Measurements from ENCODE around the gene PAK6. TPM values are rescaled to one million over a fixed set of nuclear protein-coding genes. Genes with fewer than 3 reads are reported as not detected.

The PAK6 gene
- total and polyA plus RNA-seq, 9 of the 15 experiments (the other 6 are each of a cell fraction or from before 2014, with no cell fraction given): 0.03 to 0.74 (median 0.16) TPM; not detected in 2

DNA sequence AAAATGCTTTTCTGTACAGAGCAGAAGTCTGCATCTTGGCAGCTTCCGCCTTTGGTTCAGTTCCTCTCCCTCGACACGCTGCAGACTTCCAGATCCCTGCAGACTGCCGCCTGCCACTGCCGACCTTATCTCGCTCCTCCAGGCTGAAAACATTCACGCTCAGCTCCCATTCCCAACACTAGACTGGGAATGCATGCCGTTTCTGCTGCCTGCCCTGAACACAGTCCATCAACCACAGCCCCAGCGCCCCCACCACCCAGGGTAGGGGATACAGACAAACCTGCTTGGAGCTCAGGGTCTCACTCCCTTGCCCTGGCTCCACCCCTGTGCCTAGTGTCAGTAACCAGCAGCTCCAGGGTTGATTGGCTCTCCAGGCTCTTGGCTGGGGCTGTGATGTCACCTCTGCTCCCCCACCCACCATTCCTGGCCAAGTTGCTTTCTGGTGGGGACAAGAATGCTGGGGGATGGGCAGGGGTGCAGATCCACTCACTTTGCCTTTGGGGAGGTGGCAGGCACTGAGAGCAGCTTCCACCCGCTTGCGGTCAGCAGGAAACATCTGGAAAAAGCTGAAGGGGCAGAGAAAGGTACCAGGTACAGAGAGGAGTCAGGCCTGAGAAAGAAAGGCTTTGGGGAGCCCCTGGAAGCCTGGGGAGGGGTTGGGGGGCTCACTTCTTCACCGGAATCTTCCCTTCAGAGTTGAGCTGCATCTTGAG is 62.8 kb downstream of the PAK6 start:
- H3K4me2 ChIP-seq (ENCODE audit: insufficient read depth, low read length): peak overlapping the region; percentile 55
- no peak overlapping the region for H3K4me3 ChIP-seq
- peak overlapping the region; percentile 78 for H2AFZ ChIP-seq (ENCODE audit: low read depth, low read length)
- peak; percentile 69 for FAIRE-seq
- no peaks in the 10 kb centered on the region for H3K9me1 ChIP-seq (ENCODE audit: control insufficient read depth, insufficient read depth, low read length)
- peak; percentile 62 to 69 (median 64) for DNase-seq (ENCODE audit: extremely low read depth in 1 of 4, low spot score in 3 of 4)
- no peaks in the 10 kb centered on the region for H3K79me2 ChIP-seq (ENCODE audit: control insufficient read depth, insufficient read depth, low read length)
- no TSS peak for BruUV-seq (replicated peaks)
- H4K20me1 ChIP-seq (replicated peaks; ENCODE audit: control insufficient read depth, insufficient read depth, low read length): no peaks in the 10 kb centered on the region
- peak overlapping the region; percentile 18 for H3K27ac ChIP-seq (ENCODE audit: extremely low read depth, low read depth, low read length)
- WGBS (ENCODE audit: insufficient coverage, low coverage, missing lambda C conversion rate): 20% methylated on average over 12 of the region's 12 CpGs
- H3K9ac ChIP-seq (ENCODE audit: insufficient read depth in 1 of 2, low read depth in 2 of 2, low read length in 2 of 2): peak overlapping the region; percentile 19 to 80; a peak in 3 of 4 replicates
- intact Hi-C loops (cut with micrococcal nuclease) (no loop called here), in situ Hi-C loops (cut with MboI) (no loop called here)
- CTCF ChIA-PET (ENCODE audit: low intra/inter-chr PET ratio): no interaction called here
- H3K27me3 ChIP-seq (ENCODE audit: control insufficient read depth in 2 of 2, insufficient read depth in 2 of 2, low read length in 2 of 2): no peaks in the 10 kb centered on the region
- POLR2A ChIA-PET: interaction anchor here (0.9 to 1.6 kb wide), 5 partner anchors 8 to 14 kb away, joined by 3 to 13 read pairs (median 4); no protein-coding TSS in a partner anchor
- peak; percentile 81 for ATAC-seq
- no peaks in the 10 kb centered on the region for H3K9me3 ChIP-seq (replicated peaks; ENCODE audit: control insufficient read depth, insufficient read depth, low read depth, low read length)
- H3K36me3 ChIP-seq (ENCODE audit: control insufficient read depth, insufficient read depth, low read length): no peaks in the 10 kb centered on the region
- H3K4me1 ChIP-seq (replicated peaks in 1 of 2; ENCODE audit: control insufficient read depth in 2 of 2, insufficient read depth in 2 of 2, low read length in 2 of 2): peaks cover 19 to 30% of the 10 kb centered on the region in 2 experiments; a peak in 4 of 5 replicates
- TF ChIP-seq, protein P1, sequence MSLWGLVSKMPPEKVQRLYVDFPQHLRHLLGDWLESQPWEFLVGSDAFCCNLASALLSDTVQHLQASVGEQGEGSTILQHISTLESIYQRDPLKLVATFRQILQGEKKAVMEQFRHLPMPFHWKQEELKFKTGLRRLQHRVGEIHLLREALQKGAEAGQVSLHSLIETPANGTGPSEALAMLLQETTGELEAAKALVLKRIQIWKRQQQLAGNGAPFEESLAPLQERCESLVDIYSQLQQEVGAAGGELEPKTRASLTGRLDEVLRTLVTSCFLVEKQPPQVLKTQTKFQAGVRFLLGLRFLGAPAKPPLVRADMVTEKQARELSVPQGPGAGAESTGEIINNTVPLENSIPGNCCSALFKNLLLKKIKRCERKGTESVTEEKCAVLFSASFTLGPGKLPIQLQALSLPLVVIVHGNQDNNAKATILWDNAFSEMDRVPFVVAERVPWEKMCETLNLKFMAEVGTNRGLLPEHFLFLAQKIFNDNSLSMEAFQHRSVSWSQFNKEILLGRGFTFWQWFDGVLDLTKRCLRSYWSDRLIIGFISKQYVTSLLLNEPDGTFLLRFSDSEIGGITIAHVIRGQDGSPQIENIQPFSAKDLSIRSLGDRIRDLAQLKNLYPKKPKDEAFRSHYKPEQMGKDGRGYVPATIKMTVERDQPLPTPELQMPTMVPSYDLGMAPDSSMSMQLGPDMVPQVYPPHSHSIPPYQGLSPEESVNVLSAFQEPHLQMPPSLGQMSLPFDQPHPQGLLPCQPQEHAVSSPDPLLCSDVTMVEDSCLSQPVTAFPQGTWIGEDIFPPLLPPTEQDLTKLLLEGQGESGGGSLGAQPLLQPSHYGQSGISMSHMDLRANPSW (CRISPR knock-in tag; IDR thresholded peaks at IDR 0.05): no peak
- TF ChIP-seq SMARCC2 (IDR thresholded peaks at IDR 0.05; ENCODE audit: low read depth) (no peak), NCOR1 (IDR thresholded peaks at IDR 0.05) (no peak), RBBP5 (IDR thresholded peaks at IDR 0.05; ENCODE audit: borderline replicate concordance, insufficient read depth, low read length, poor library complexity, severe bottlenecking) (no peak), DNMT1 (IDR thresholded peaks at IDR 0.05) (no peak), DIDO1 (tag; IDR thresholded peaks at IDR 0.05; ENCODE audit: low read depth) (no peak), ZNF75A (CRISPR knock-in tag; IDR thresholded peaks at IDR 0.05) (no peak), PRPF4 (IDR thresholded peaks at IDR 0.05; ENCODE audit: insufficient read depth, low read depth, low read length, poor library complexity, severe bottlenecking) (no peak), ARID1B (IDR thresholded peaks at IDR 0.05) (peak; percentile 83), NCOA6 (IDR thresholded peaks at IDR 0.05) (no peak), BCOR (IDR thresholded peaks at IDR 0.05) (0 out of 2 replicates have a peak, but pooled peaks have one; percentile 38), RBM17 (IDR thresholded peaks at IDR 0.05; ENCODE audit: borderline replicate concordance, low read depth, low read length) (no peak), ZNF444 (CRISPR knock-in tag; IDR thresholded peaks at IDR 0.05) (no peak), MBD2 (IDR thresholded peaks at IDR 0.05; ENCODE audit: borderline replicate concordance, low read depth) (no peak), MTA1 (IDR thresholded peaks at IDR 0.05; ENCODE audit: borderline replicate concordance) (0 out of 2 replicates have a peak, but pooled peaks have one; percentile 30)
- TF ChIP-seq, protein P2, sequence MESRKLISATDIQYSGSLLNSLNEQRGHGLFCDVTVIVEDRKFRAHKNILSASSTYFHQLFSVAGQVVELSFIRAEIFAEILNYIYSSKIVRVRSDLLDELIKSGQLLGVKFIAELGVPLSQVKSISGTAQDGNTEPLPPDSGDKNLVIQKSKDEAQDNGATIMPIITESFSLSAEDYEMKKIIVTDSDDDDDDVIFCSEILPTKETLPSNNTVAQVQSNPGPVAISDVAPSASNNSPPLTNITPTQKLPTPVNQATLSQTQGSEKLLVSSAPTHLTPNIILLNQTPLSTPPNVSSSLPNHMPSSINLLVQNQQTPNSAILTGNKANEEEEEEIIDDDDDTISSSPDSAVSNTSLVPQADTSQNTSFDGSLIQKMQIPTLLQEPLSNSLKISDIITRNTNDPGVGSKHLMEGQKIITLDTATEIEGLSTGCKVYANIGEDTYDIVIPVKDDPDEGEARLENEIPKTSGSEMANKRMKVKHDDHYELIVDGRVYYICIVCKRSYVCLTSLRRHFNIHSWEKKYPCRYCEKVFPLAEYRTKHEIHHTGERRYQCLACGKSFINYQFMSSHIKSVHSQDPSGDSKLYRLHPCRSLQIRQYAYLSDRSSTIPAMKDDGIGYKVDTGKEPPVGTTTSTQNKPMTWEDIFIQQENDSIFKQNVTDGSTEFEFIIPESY (CRISPR knock-in tag; IDR thresholded peaks at IDR 0.05): no peak
- TF ChIP-seq, protein P3, sequence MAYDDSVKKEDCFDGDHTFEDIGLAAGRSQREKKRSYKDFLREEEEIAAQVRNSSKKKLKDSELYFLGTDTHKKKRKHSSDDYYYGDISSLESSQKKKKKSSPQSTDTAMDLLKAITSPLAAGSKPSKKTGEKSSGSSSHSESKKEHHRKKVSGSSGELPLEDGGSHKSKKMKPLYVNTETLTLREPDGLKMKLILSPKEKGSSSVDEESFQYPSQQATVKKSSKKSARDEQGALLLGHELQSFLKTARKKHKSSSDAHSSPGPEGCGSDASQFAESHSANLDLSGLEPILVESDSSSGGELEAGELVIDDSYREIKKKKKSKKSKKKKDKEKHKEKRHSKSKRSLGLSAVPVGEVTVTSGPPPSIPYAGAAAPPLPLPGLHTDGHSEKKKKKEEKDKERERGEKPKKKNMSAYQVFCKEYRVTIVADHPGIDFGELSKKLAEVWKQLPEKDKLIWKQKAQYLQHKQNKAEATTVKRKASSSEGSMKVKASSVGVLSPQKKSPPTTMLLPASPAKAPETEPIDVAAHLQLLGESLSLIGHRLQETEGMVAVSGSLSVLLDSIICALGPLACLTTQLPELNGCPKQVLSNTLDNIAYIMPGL (CRISPR knock-in tag; IDR thresholded peaks at IDR 0.05): no peak

Measured in K562 (cell line).